ENCODE measurements around the gene LIX1L.

GRCh38 chr1:145952903-145953302 lies 4.9 kb downstream of the LIX1L start:
- TF ChIP-seq SMC3 (IDR thresholded peaks at IDR 0.05; ENCODE audit: low read depth, low read length) (no peak), FOS (IDR thresholded peaks at IDR 0.05; ENCODE audit: low read depth, low read length) (no peak), RAD21 (IDR thresholded peaks at IDR 0.05; ENCODE audit: low read length) (no peak), MAZ (IDR thresholded peaks at IDR 0.05; ENCODE audit: borderline replicate concordance, low read depth, low read length) (no peak), MXI1 (IDR thresholded peaks at IDR 0.05; ENCODE audit: borderline replicate concordance, low read depth, low read length) (no peak), POLR2A (IDR thresholded peaks at IDR 0.05; ENCODE audit: low read depth, low read length) (no peak)
- TF ChIP-seq, protein P1, sequence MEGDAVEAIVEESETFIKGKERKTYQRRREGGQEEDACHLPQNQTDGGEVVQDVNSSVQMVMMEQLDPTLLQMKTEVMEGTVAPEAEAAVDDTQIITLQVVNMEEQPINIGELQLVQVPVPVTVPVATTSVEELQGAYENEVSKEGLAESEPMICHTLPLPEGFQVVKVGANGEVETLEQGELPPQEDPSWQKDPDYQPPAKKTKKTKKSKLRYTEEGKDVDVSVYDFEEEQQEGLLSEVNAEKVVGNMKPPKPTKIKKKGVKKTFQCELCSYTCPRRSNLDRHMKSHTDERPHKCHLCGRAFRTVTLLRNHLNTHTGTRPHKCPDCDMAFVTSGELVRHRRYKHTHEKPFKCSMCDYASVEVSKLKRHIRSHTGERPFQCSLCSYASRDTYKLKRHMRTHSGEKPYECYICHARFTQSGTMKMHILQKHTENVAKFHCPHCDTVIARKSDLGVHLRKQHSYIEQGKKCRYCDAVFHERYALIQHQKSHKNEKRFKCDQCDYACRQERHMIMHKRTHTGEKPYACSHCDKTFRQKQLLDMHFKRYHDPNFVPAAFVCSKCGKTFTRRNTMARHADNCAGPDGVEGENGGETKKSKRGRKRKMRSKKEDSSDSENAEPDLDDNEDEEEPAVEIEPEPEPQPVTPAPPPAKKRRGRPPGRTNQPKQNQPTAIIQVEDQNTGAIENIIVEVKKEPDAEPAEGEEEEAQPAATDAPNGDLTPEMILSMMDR (conservative IDR thresholded peaks at IDR 0.05; ENCODE audit: low read depth, low read length), result no peak

All from IMR-90 (cell line).